Osteoblast (primary cell): ENCODE results near the gene VPS13D. TPM values are rescaled to one million over a fixed set of nuclear protein-coding genes. Genes with fewer than 3 reads are reported as not detected.
A peak's percentile ranks its signal among the peaks of the same experiment; 100 is the strongest.

Source experiments
- DNase-seq: peaks from one replicate; pipeline ENCODE4 v3.0.0; 2011; ENCODE audit warnings: low spot score, mixed read lengths; ENCODE audit not compliant: insufficient read length; ENCODE audit errors: missing footprints
- H2AFZ ChIP-seq: 2 replicates; pipeline ENCODE4 v1.6.0; 2011; ENCODE audit warnings: mild to moderate bottlenecking, low read length
- H3K27ac ChIP-seq: 2 replicates; pipeline ENCODE4 v1.5.1; 2011; ENCODE audit warnings: mild to moderate bottlenecking, low read depth, low read length, moderate library complexity
- H3K27me3 ChIP-seq: 2 replicates; pipeline ENCODE4 v1.6.0; 2012; ENCODE audit warnings: mild to moderate bottlenecking, control low read depth, inconsistent platforms, low read length, moderate library complexity; ENCODE audit not compliant: insufficient read depth
- H3K36me3 ChIP-seq: 2 replicates; pipeline ENCODE4 v1.5.1; 2011; ENCODE audit warnings: mild to moderate bottlenecking, low read length, control low read depth, moderate library complexity; ENCODE audit not compliant: insufficient read depth
- H3K4me1 ChIP-seq: 2 replicates; pipeline ENCODE4 v1.5.1; 2011; ENCODE audit warnings: mild to moderate bottlenecking, low read length, control low read depth, moderate library complexity; ENCODE audit not compliant: insufficient read depth
- H3K4me2 ChIP-seq: 2 replicates; pipeline ENCODE4 v1.6.0; 2011; ENCODE audit warnings: mild to moderate bottlenecking, low read length; ENCODE audit not compliant: insufficient read depth
- H3K4me3 ChIP-seq: fragments of 200-600 bp; sonication (generic); 3 replicates; pipeline ENCODE4 v1.5.1; 2012; ENCODE audit warnings: mild to moderate bottlenecking, low read length, inconsistent platforms; ENCODE audit not compliant: insufficient read depth
- H3K79me2 ChIP-seq: 2 replicates; pipeline ENCODE4 v1.6.0; 2012; ENCODE audit warnings: mild to moderate bottlenecking, low read length, control low read depth, inconsistent platforms; ENCODE audit not compliant: insufficient read depth
- H3K9me3 ChIP-seq: 2 replicates; pipeline ENCODE4 v1.5.1; 2011; ENCODE audit warnings: low read depth, low read length, control low read depth
- H4K20me1 ChIP-seq: 2 replicates; pipeline ENCODE4 v1.6.0; 2012; ENCODE audit warnings: mild to moderate bottlenecking, low read length, control low read depth; ENCODE audit not compliant: insufficient read depth
- total RNA-seq: library from RNA; depleted of rRNA; stranded (reverse); fragments of >200 nt; gene quantifications from 2 replicates; pipeline ENCODE4 v1.2.3, GENCODE V29; 2012
- TF ChIP-seq, protein P1 (sequence below): IDR thresholded peaks from 2 replicates; pipeline ENCODE4 v1.5.1; 2011; ENCODE audit warnings: mild to moderate bottlenecking, low read depth, low read length, moderate library complexity; ENCODE audit errors: extremely low read depth

The VPS13D gene
- total RNA-seq, 1 donor, result 48.5 TPM

DNA sequence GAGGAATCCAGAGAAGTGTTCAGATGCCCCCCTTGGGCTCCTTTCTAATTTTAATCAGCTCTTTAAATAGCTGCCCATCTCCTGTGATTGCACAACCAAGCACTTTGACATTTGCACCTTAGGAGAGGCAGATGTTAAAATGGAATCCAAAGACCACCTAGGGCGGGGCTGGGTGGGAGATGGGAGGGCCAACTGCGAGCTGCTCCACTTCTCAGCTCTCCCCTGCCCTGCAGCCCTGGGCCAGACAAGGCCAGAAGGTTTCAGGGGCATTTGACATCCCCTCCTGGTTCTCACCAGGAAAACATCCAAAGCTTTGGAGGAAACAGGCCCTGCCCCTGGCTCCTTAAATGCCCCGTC is 281.3 kb downstream of the VPS13D start:
- no peak for DNase-seq
- no peaks in the 10 kb centered on the region for H3K27me3 ChIP-seq
- no peaks in the 10 kb centered on the region for H3K9me3 ChIP-seq
- H3K4me1 ChIP-seq, result peaks cover 4% of the 10 kb centered on the region
- no peaks in the 10 kb centered on the region for H3K79me2 ChIP-seq
- peaks cover 18% of the 10 kb centered on the region for H3K36me3 ChIP-seq
- no peak overlapping the region for H3K4me3 ChIP-seq
- H2AFZ ChIP-seq, result no peak overlapping the region
- no peak overlapping the region for H3K4me2 ChIP-seq
- H4K20me1 ChIP-seq, result no peaks in the 10 kb centered on the region
- TF ChIP-seq, protein P1, sequence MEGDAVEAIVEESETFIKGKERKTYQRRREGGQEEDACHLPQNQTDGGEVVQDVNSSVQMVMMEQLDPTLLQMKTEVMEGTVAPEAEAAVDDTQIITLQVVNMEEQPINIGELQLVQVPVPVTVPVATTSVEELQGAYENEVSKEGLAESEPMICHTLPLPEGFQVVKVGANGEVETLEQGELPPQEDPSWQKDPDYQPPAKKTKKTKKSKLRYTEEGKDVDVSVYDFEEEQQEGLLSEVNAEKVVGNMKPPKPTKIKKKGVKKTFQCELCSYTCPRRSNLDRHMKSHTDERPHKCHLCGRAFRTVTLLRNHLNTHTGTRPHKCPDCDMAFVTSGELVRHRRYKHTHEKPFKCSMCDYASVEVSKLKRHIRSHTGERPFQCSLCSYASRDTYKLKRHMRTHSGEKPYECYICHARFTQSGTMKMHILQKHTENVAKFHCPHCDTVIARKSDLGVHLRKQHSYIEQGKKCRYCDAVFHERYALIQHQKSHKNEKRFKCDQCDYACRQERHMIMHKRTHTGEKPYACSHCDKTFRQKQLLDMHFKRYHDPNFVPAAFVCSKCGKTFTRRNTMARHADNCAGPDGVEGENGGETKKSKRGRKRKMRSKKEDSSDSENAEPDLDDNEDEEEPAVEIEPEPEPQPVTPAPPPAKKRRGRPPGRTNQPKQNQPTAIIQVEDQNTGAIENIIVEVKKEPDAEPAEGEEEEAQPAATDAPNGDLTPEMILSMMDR, result no peak
- peak overlapping the region; percentile 65 for H3K27ac ChIP-seq

DNA sequence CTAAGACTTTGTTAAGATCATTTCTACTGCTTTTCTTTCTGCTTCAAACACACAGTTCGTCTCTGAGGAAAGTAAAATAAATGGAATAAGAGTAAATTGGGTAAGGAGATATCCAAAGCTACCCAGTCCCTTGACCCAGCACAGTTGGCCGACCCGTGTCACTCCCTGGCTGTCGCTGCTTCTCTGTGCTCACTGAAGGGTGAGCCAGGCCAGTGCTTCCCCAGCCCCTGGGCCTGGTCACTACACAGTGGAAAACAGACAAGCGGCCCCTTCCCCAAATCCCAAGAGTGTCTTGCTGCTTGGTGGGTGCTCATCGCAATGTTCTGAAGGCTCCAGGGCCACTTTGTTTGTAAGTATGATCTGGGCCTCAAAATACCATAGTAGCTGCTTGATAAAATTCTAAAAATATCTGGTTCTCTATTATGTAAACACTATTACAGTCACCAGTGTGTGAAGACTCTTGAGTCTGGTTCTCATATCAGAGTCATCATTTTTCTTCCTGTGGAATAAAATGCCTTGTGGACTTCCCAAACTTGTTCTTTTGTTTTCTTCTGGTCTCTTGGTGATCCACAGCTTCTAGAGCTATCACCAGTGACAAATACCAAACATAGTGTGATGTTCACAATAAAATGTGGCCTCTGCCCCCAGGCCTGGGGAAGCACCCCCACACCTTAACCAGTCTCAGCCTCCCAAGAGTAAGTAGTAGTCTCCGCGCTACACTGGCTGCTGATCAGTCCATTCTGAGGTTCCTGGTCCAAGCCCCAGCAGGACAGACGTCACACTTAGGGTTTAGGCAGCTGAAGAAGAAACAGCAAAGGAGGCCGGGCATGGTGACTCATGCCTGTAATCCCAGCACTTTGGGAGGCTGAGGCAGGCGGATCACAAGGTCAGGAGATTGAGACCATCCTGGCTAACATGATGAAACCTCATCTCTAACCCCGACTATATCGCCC is 282.0 kb downstream of the VPS13D start:
- Histone ChIP-seq H3K27me3 (no peaks in the 10 kb centered on the region), H3K4me2 (no peak overlapping the region), H3K27ac (peak overlapping the region; percentile 65), H2AFZ (no peak overlapping the region), H3K79me2 (no peaks in the 10 kb centered on the region), H3K9me3 (no peaks in the 10 kb centered on the region), H4K20me1 (no peaks in the 10 kb centered on the region), H3K4me1 (peaks cover 4% of the 10 kb centered on the region), H3K36me3 (peaks cover 14% of the 10 kb centered on the region), H3K4me3 (no peak overlapping the region)
- DNase-seq, result no peak
- TF ChIP-seq, protein P1, result no peak

DNA sequence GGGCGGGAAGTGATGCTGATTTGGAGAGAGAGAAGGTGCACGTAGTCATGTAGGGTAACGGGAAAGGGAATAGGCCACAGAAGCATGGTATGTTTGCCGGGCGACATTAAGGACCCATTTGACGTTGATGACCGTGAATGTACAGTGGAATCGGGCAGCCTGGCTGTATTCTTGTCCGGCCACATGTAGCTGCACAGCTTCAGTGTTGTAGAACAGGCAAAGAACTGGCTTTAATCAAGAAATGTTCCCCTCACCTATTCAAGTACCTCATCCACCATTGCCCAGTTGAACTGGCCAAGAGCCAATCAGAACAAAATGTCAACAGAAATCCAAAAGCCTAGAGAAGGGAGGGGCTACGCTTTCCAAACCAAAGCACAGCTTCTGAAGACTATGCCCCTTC is 283.4 kb downstream of the VPS13D start:
- Histone ChIP-seq H3K4me3 (no peak overlapping the region), H3K4me2 (no peak overlapping the region), H2AFZ (no peak overlapping the region), H4K20me1 (no peaks in the 10 kb centered on the region), H3K27me3 (no peaks in the 10 kb centered on the region), H3K27ac (no peak overlapping the region), H3K4me1 (peaks cover 4% of the 10 kb centered on the region), H3K36me3 (peaks cover 5% of the 10 kb centered on the region), H3K9me3 (no peaks in the 10 kb centered on the region), H3K79me2 (no peaks in the 10 kb centered on the region)
- no peak for DNase-seq
- TF ChIP-seq, protein P1, result no peak

DNA sequence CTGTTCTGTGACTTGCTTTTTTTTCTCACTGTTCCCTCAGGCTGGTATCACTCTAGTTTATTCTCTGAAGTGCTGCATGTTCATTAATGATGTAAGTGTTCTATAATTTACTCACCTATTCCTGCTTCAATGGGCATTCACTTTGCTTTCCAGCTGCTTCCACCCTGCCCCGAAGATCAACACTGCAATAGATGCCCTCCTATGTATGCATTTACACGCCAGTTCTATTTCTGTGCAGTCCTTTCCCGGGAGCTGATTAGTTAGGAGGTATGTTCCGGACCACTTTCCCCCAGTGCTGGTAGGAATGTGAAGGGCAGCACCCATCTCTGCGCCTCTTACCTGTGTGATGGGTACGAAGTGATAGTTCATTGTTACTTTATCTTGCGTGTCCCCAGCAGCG is 284.8 kb downstream of the VPS13D start:
- Histone ChIP-seq H3K27ac (no peak overlapping the region), H3K4me3 (no peak overlapping the region), H3K79me2 (no peaks in the 10 kb centered on the region), H3K27me3 (no peaks in the 10 kb centered on the region), H2AFZ (no peak overlapping the region), H3K4me1 (peaks cover 14% of the 10 kb centered on the region), H4K20me1 (no peaks in the 10 kb centered on the region), H3K4me2 (no peak overlapping the region), H3K9me3 (no peaks in the 10 kb centered on the region), H3K36me3 (no peaks in the 10 kb centered on the region)
- TF ChIP-seq, protein P1, result no peak
- DNase-seq, result no peak
